ENCODE results near the gene CCM2.

CCM2 gene

DNA sequence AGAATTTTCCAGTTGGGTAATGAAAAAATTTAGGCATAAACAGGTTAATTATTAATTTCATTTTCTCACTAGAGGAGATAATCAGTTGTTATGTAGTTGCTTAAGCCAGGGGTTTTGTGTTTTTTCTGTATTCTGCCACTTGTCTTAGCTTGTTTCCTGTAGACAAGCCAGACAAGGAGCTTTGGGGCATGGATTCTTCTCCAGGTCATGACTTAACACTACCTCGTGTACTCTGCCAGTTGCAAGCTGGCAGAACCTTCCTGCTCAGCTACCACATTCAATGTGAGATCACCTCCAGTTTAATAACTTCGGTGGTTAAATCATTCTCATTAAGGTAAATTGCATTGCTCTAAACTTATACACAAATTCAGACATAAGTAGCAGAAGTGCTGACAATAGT is 1.8 kb downstream of the CCM2 start:
- TF ChIP-seq, protein P1, sequence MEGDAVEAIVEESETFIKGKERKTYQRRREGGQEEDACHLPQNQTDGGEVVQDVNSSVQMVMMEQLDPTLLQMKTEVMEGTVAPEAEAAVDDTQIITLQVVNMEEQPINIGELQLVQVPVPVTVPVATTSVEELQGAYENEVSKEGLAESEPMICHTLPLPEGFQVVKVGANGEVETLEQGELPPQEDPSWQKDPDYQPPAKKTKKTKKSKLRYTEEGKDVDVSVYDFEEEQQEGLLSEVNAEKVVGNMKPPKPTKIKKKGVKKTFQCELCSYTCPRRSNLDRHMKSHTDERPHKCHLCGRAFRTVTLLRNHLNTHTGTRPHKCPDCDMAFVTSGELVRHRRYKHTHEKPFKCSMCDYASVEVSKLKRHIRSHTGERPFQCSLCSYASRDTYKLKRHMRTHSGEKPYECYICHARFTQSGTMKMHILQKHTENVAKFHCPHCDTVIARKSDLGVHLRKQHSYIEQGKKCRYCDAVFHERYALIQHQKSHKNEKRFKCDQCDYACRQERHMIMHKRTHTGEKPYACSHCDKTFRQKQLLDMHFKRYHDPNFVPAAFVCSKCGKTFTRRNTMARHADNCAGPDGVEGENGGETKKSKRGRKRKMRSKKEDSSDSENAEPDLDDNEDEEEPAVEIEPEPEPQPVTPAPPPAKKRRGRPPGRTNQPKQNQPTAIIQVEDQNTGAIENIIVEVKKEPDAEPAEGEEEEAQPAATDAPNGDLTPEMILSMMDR (IDR thresholded peaks at IDR 0.05): no peak
- DNase-seq: no peak
- Mint-ChIP-seq H3K4me1 (peaks cover 22% of the 10 kb centered on the region), H3K4me3 (peak overlapping the region; percentile 23), H3K27me3 (ENCODE audit: low read depth, poor library complexity) (no peaks in the 10 kb centered on the region), H3K9me3 (no peaks in the 10 kb centered on the region), H3K27ac (no peak overlapping the region), H3K36me3 (ENCODE audit: low read depth) (peaks cover 8% of the 10 kb centered on the region)

DNA sequence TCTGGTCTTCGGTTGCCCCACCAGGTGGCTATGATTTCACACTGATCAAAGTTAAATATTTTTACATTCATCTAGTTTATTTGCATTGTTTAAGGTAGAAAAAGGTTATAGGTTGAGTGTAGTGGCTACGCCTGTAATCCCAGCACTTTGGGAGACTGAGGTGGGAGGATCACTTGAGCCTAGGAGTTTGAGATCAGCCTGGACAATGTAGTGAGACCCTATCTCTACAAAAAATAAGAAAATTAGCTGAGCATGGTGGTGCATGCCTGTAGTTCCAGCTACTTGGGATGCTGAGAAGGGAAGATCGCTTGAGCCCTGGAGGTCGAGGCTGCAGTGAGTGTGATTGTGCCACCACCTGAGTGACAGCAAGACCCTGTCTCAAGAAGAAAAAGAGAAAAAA is 3.8 kb downstream of the CCM2 start:
- Mint-ChIP-seq H3K27me3 (ENCODE audit: low read depth, poor library complexity) (no peaks in the 10 kb centered on the region), H3K36me3 (ENCODE audit: low read depth) (peaks cover 16% of the 10 kb centered on the region), H3K4me1 (peaks cover 26% of the 10 kb centered on the region), H3K27ac (no peak overlapping the region), H3K9me3 (no peaks in the 10 kb centered on the region), H3K4me3 (no peak overlapping the region)
- no peak for DNase-seq
- TF ChIP-seq, protein P1 (IDR thresholded peaks at IDR 0.05): no peak

DNA sequence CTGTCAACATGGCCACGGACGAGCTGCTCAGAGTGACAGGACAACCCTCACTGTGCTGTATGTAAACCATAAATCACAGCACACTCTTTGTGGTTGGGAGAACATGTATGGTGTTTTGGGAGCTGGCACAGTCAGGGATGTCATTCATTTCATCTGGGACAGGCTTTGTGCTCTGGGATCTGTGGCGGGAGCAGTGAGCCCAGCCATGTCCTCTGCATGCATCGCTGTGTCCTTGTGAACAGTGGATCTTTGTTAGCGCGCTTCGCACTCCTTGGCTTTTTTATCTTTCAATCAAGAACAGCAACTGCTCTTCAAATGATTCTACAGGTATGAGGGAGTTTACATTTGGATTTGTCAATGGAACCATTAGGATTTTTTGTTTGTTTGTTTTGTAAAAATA is 7.1 kb downstream of the CCM2 start:
- H3K36me3 Mint-ChIP-seq (ENCODE audit: low read depth): peaks cover 16% of the 10 kb centered on the region
- TF ChIP-seq, protein P1 (IDR thresholded peaks at IDR 0.05): no peak
- DNase-seq: no peak
- no peak overlapping the region for H3K4me3 Mint-ChIP-seq
- H3K27ac Mint-ChIP-seq: peak overlapping the region; percentile 8
- no peaks in the 10 kb centered on the region for H3K27me3 Mint-ChIP-seq (ENCODE audit: low read depth, poor library complexity)
- H3K9me3 Mint-ChIP-seq: no peaks in the 10 kb centered on the region
- H3K4me1 Mint-ChIP-seq: peaks cover 10% of the 10 kb centered on the region

DNA sequence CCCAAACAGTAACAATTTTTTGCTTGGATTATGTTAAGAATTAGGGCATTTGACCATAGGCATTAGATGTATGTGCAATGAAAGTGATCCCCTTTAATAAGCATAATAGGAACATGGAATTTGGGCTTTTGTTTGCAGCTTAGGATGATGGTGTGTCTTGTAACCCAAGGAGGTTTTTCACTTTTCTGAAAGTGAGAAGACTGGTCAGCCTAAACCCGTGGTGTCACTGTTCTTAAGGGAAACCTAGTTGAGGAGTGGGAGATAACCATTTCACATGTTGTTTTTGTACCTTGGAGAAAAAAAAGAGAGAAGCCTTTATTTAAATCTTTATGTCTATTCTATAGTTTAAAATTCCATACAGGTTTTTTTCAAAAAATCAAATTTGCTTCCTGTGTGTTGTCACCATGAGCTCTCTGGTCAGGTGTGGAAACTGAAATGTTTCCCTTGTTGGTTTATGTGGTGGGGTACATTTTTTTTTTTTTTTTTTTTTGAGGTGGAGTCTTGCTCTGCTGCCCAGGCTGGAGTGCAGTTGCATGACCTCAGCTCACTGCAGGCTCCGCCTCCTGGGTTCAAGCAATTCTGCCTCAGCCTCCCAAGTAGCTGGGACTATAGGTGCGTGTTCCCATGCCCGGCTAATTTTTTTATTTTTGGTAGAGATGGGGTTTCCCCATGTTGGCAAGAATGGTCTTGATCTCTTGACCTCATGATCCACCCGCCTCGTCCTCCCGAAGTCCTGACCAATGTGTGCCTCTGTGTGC is 7.7 kb downstream of the CCM2 start:
- no peak for DNase-seq
- Mint-ChIP-seq H3K9me3 (no peaks in the 10 kb centered on the region), H3K36me3 (ENCODE audit: low read depth) (peaks cover 22% of the 10 kb centered on the region), H3K4me3 (no peak overlapping the region), H3K27me3 (ENCODE audit: low read depth, poor library complexity) (no peaks in the 10 kb centered on the region), H3K4me1 (peaks cover 10% of the 10 kb centered on the region), H3K27ac (no peak overlapping the region)
- TF ChIP-seq, protein P1 (IDR thresholded peaks at IDR 0.05): no peak

DNA sequence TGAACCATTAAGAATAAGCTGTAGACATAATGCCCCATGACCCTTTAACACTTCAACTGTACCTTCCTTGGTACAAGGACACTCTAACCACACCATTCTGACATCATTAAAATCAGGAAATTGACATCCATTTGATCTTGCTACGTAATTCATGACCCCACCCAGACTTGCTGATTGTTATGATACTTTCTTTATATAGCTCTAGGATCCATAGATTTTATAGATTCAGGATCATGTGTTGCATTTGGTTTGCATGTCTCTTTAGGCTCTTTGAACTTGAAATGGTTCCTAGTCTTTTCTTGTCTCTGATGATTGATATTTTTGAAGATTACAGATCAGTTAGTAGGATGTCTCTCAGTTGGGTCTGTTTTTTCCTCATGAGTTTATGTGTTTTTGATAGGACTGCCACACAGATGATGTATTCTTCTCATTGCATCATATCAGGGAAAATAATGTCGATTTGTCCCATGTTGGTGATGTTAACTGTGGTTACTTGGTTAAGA is 13.5 kb downstream of the CCM2 start:
- Mint-ChIP-seq H3K27ac (no peak overlapping the region), H3K36me3 (ENCODE audit: low read depth) (peaks cover 51% of the 10 kb centered on the region), H3K4me3 (no peak overlapping the region), H3K9me3 (peaks cover 21% of the 10 kb centered on the region), H3K4me1 (peaks cover 13% of the 10 kb centered on the region), H3K27me3 (ENCODE audit: low read depth, poor library complexity) (no peaks in the 10 kb centered on the region)
- TF ChIP-seq, protein P1 (IDR thresholded peaks at IDR 0.05): no peak
- no peak for DNase-seq

DNA sequence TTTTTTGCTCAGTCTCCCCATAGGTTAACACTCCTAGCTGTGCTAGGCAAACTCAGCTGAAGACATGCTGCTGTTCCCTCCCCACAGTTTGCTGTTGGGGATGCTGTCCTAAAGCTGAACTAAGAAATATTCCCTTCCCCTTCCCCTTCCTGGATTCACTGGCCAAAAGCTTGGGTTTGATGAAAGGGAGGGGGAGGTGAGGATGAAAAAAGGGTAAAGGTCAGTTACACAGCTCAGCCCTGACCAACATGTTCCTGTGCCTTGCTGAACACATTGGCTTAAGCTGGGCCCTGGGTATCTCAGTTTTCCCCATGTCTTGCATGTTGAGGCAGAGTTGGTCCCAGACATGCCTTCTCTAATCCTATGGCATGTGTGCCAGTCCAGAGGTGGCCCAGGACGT is 15.3 kb downstream of the CCM2 start:
- H3K27me3 Mint-ChIP-seq (ENCODE audit: low read depth, poor library complexity): no peaks in the 10 kb centered on the region
- peaks cover 64% of the 10 kb centered on the region for H3K36me3 Mint-ChIP-seq (ENCODE audit: low read depth)
- DNase-seq: no peak
- peaks cover 18% of the 10 kb centered on the region for H3K4me1 Mint-ChIP-seq
- peaks cover 22% of the 10 kb centered on the region for H3K9me3 Mint-ChIP-seq
- TF ChIP-seq, protein P1 (IDR thresholded peaks at IDR 0.05): no peak
- H3K27ac Mint-ChIP-seq: peak overlapping the region; percentile 30
- no peak overlapping the region for H3K4me3 Mint-ChIP-seq
